RKO (cell line): Measurements from ENCODE around the gene VAT1.
"Not testable (repeated sequence)": the region's sequence is repeated elsewhere in the genome, so short reads cannot be mapped to it uniquely, and the experiment has no call there.

Source experiments
- DNase-seq: peaks from one replicate; pipeline ENCODE4 v3.0.0-alpha.2; 2016; ENCODE audit warnings: low spot score

The VAT1 gene

DNA sequence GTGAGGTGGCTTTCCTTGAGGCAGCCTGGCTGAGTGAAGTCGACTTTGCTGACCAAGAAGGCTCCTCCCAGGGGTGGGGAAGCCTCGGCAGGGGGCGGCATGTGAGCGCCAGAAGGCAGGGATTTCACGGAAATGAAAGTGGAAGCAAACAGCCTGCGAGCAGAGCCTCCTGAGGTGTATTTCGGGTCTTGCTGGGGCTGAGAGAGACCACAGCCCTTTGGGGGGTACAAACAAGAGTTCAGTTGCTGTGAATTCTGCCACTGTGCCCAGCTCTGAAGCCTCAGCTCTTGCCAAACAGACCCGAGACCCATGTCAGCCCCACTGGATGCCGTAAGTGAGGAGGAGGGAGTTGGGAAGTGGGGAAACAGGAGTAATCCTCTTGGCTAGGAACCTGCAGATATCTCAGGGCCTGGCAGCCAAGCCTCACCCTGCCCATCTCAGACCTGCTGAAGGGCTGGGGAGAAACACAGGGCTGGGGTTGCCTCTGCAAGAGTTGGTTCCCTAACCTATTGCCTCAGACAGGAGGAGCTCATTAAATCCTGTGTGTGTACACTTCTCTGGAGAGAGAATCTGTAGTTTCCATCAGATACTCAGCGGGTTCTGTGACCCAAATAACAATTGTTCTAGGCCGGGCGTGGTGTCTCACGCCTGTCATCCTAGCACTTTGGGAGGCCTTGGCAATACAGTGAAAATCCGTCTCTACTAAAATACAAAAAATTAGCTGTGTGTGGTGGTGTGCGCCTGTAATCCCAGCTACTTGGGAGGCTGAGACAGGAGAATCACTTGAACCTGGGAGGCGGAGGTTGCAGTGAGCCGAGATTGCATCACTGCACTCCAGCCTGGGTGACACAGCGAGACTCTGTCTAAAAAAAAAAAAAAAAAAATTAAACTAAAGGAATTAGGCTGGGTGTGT lies 15.3 kb downstream of the VAT1 start, which contains the start of gene IFI35:
TSS of gene IFI35 (plus strand) at position 146 of the 913 bp plus-strand sequence. CDS start at position 310, 164 bp downstream.
- DNase-seq: peak; percentile 90

DNA sequence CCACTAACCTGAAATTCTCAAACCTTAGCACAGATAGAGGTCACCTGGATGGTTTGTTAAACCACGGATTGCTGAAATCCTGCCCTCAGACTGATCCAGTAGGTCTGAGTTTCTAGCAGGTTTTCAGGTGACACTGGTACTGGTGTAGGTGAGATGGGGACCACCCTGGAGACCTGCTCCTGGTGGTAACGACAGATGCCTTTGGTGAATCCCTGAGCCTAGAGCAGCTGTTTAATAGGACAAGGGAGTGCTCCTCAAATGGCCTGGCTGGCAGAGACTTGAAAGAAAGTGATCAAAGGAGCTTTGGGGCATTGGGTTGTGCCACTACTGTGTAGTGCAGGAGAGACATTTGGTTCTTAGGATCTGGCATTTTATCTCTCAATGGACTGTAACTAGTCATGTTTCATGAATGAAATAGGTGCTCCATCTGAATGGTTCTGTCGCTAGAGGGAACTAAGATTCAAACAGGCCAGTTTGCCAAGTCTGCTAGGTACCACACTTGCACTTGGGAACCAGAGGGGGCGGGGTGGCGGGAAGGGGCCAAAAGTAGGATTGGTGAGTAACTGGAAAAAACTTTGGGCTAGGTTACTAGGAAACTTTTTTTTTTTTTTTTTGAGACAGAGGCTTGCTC lies 18.5 kb downstream of the VAT1 start:
- DNase-seq: peak; percentile 91

DNA sequence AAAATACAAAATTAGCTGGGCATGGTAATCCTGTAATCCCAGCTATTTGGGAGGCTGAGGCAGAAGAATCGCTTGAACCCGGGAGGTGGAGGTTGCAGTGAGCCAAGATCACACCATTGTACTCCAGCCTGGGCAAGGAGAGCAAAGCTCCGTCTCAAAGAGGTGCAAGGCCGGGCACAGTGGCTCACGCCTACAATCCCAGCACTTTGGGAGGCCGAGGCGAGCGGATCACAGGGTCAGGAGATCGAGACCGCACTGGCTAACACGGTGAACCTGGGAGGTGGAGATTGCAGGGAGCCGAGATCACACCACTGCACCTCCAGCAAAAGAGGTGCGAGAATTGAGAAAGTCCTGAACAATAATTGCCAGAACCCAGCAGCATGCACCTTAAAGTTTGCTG lies 21.3 kb downstream of the VAT1 start:
- DNase-seq: not testable (repeated sequence)

DNA sequence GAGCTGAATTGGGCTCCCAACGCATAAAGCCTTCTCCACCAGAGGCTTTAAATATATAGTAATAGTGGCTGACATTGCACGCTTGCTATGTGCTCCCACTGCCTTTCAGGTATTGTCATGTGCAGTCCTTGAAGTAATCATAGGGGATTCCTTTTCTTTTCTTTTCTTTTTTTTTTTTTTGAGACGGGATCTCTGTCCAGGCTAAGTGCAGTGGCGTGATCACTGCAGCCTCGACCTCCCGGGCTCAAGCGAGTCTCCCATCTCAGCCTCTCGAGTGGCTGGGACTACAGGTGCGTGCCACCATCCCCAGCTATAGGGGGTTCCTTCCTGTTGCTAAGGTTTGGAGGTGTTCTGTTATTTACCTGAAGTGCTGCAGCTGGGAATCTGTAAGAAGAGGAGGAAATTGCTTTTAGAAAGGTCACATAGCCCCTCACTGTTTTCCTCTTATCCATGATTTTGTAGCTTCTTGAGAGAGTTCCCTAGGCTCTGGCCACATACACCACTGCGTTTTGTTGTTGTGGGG lies 23.1 kb downstream of the VAT1 start:
- DNase-seq: no peak

DNA sequence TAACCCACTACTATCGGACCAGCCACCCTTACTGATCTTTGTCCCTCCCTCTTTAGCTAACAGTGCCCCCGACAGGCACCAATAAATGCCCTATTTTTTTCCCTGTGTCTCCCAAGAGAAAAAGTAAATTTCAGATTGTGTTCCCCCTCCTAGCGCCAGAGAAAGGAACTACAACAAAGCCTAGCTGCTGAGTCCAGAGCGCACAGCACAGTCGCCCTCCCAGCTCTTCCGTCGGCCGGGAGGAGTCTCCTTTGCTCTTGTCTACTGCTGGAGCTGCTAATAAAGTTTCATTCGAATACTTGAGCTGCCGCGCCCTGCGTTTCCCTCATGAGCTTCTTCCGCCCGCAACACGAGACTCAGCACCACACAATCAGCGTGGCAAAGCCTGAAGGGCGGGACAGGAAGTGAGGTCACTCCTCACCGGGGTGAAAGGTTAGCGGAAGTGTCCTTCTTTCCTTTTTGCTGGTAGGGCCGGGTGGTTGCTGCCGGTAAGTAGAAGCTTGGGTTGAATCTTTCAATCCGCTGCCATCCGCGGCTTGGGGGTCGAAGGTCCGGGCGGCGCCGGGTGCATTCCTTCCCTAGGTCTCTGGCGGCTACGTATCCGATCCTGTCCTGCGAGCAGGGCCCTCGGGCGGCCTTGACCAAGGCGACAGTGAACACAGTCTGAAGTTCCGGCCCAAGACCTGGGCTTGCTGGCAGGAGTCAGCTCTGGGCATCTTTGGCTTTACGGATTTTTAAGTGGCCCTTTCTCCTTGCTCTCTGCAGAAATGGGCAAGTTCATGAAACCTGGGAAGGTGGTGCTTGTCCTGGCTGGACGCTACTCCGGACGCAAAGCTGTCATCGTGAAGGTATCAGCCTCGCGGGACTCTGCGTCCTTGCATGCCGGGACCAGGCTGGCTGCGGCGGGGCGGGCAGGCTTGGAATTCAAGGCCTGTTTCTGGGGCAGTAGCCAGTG lies 23.9 kb downstream of the VAT1 start, which contains the start of gene RPL27:
TSS of gene RPL27 (plus strand) at position 436 of the 955 bp plus-strand sequence. CDS start at position 768, 332 bp downstream.
- DNase-seq: peak; percentile 100

DNA sequence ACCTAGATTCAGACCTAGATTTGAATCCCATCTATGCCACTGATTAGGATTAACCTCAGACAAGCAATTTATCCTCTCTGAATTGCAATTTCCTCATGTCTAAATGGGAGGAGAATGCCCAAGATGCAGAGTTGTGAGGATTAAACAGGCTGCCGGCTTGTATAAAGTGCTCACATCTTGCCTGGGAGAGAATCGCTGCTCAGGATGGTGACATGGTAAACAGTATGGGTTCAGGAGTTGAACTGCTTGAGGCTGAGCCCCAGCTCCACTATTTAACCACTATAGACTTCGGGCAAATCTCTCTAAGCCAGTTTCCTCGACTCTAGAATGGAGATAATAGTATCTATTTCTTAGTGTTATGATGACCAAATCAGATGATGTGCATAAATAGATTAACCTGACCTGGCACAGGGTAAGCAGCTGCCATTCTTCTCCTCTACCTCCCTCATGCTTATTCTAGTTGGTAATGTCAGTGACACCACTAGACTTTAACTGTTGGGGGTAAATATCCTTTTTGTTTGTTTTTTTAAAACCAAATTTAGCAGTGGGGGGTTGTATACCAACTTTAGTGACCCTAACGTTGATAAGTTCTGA lies 24.7 kb downstream of the VAT1 start:
- DNase-seq: peak; percentile 34

DNA sequence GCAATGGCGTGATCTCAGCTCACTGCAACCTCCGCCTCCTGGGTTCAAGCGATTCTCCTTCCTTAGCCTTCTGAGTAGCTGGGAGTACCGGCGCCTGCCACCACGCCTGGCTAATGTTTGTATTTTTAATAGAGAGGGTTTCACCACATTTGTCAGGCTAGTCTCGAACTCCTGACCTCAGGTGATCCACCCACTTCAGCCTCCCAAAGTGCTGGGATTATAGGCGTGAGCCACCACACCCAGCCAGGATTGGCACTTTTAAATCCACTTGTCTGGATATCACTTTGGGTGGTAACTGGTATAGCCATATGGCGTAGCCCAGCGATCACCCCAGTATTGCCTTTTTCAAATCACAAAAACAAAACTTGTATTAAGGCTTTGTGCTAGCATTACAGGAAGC lies 28.3 kb downstream of the VAT1 start:
- DNase-seq: not testable (repeated sequence)

DNA sequence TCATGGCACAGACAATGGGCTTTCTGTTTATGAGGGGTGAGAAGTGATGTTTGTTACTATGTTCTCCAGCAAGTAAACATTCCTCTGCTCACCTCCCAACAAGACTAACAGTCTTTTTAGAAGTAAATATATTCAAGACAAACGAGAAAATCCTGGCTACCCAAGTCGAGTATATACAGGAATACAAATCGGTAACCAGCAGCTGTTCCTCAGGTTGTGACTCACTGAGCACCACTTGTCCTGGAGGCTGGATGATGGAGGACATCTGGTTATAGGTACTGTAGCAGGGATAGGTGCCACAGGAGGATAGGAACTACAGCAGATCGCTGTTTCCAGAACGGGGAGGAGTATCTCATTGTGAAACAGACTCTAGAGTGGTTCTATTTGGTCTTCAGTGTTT lies 29.3 kb downstream of the VAT1 start:
- no peak for DNase-seq

DNA sequence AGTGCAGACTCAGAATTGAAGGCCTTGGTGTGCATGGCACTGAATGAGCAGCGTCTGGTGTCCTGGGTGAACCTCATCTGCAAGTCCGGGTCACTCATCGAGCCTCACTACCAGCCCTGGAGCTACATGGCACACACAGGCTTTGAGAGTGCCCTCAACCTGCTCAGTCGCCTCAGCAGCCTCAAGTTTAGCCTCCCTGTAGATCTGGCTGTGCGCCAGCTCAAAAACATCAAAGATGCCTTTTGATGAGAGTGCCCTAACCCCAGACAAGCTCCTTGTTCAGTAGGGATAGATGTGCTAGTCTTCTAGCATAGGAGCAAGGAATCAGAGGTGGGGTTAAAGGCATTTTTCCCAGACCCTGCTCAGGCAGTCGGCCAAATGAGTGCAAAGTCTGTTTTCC lies 30.7 kb downstream of the VAT1 start:
- DNase-seq: no peak

DNA sequence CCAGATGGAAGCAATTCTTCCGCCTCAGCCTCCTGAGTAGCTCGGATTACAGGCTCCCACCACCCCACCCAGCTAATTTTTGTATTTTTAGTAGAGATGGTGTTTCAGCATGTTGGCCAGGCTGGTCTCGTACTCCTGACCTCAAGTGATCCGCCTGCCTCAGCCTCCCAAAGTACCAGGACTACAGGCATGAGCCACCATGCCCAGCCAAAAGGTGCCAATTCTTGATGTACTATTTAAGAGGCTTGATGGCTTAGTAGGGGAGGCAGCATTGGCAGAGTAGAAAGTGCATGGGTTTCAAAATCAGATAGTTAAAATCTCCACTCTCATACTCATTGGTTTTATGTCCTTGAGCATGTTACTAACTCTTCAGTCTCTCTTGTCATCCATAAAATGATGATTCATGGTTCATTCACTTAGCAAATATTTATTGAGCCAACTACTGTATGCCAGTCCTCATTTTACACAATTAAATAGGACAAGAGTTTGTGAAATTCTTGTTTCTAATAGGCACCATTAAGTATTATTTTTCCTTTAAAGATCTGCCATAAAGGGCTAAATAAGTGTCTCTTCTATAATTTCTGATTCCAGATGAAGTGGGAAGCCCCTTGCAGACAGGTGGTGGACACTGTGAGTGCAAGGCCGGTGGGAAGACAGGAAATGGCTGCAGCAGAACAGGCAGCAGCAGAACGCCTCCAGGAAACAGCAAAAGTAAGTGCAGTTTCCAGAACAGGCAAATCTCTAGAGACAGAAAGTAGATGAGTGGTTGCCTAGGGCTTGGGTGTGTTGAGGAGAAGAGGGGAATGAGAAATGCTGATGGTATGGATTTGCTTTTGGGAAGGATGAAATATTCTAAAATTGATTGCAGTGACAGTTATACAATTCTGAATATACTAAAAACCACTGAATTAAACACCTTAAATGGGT lies 32.2 kb downstream of the VAT1 start:
- peak; percentile 49 for DNase-seq

DNA sequence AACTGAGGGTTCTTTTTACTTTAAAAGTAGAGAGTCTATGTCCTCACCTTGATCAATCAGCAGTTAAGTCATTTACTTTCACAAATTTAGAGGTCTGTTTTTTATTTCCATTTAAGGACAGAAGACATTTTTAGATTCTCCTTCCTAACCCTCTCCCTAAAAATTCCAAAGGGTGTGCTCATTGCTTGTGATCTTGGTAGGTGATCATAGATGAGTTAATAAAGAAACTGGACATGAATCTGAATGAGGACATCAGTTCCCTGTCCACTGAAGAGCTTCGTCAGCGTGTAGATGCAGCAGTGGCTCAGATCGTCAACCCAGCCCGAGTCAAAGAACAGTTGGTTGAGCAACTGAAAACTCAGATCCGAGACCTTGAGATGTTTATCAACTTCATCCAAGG lies 33.0 kb downstream of the VAT1 start:
- DNase-seq: no peak

DNA sequence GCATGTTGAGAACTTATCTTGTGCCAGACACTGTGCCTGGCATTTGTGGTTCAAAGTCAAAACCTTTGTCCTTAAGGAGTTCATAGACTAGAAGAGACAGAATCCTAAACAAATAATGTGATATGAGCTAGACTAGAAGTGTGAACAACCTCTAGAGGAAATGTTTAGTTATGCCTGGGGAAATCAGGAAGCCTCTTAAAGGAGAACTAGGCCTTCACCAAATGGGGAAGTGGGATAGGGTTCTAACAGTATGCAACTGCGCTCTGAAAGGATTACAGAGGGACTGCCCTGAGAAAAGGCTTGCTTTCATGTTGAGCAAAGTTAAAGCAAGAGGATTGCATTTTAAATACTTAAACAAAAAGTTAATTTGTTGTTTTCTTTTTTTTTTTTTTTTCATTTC lies 37.0 kb downstream of the VAT1 start:
- no peak for DNase-seq

DNA sequence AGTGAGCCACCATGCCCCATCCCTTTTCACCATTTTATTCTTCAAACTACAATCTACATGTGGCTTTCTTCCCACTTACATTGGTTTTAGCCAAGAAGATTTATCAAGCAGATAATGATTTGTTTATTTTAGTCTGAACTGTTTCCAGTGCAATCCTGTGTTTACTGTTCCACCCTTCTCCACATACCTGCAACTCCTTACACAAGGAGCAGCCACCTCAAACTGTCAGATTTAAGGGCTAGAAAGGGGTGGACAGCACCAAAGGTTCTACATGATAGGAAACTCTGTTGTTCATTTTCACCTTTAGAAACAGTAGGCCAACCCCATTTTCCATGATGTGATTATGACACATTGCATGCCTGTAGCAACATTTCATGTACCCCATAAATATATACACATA lies 39.9 kb downstream of the VAT1 start:
- no peak for DNase-seq

DNA sequence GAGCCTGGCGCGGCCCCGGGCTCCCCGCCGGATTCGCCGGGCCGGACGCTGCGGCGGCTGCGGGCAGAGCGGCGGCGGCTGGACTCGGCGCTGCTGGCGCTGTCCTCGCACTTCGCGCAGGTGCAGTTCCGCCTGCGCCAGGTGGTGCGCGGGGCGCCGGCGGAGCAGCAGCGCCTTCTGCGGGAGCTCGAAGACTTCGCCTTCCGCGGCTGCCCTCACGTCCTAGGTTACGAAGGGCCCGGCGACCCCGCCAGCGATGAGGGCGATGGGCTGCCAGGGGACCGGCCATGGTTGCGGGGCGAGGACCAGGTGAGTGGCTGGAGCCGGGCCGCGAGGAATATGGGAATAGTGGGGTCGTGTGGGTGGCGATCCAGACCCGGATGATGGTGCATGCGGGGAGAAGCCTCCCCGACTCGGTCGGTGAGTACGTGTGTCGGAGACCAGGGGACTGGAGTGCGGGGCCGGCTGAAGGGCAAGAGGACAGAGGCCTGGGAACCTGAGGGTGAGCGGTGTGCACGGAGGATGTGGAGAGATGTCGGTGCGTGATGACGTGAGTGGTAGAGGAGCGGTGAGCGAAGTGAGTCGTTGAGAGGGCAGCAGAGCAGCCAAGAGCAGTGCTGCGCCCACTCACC lies 41.3 kb downstream of the VAT1 start:
- peak; percentile 75 for DNase-seq

DNA sequence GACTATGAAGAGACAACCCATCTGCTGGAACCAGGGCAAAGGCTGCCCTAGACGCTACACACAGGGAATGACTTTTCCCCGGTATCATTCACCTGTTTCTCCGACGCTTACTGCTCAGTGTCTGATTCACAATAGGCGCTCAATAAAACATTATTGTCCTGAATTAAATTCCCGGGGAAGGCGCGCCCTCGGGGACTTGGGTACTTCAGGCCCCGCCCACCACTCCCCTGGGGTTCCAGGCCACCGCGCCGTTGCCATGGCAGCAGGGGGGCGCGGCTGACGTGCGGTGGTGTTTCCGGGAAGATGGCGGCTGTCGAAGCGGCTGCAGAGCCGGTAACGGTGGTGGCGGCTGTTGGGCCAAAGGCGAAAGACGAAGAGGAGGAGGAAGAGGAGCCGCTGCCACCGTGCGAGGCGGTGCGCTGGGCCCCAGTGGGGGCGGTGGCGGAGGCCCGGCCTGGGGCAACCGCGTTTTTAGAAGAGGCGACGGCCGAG lies 41.9 kb downstream of the VAT1 start, which contains the start of gene RUNDC1:
TSS of gene RUNDC1 (plus strand) at position 292 of the 492 bp plus-strand sequence. CDS start at position 304, 12 bp downstream.
- DNase-seq: peak; percentile 87

DNA sequence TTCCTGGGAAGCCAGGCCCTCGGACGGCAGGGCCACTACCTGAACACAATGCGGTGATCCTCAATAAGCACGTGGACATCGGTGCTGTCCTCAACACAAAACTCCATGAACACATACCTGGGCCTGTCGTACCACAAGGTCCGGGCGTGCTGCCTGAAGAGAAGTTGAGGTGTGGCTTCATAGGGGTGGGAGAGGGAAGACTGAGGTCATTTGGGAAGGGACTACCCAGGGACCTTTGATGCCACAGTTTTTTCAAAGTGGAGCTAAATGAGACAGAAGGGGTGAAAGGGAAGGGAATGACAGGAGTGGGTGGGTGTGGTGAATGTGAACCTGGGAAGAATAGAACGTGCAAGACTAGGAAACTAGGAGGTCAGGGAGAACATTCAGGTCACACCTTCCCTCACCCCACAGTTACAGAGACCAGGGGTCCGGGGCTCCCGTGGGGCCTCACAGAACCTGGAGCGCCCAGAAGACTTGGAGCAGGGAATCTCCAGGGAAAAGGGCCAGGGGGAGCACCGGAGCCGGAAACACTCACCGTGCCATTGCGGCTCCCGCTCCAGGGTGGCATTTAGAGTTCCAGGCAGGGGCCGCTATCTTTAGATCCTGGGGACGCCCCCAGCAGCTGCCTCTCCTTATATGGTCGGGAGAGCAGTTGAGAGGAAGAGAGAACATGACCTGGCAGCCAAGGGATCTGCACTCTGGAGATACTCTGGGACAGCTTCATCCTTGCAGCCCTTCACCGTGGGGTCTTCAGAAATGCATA lies 42.5 kb downstream of the VAT1 start, which contains the start of gene PTGES3L:
TSS of gene PTGES3L (minus strand) at position 570 of the 763 bp plus-strand sequence. CDS start at position 543, 27 bp downstream.
- peak; percentile 75 for DNase-seq

DNA sequence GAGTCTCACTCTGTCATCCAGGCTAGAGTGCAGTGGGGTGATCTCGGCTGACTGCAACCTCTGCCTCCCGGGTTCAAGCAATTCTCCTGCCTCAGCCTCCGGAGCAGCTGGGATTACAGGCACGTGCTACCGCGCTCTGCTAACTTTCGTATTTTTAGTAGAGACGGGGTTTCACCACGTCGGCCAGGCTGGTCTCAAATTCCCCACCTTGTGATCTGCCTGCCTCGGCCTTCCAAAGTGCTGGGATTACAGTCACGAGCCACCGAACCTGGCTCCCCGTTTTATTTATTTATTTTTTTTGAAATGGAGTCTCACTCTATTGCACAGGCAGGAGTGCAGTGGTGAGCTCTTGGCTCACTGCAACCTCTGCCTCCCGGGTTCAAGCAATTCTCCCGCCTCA lies 46.5 kb downstream of the VAT1 start:
- not testable (repeated sequence) for DNase-seq

DNA sequence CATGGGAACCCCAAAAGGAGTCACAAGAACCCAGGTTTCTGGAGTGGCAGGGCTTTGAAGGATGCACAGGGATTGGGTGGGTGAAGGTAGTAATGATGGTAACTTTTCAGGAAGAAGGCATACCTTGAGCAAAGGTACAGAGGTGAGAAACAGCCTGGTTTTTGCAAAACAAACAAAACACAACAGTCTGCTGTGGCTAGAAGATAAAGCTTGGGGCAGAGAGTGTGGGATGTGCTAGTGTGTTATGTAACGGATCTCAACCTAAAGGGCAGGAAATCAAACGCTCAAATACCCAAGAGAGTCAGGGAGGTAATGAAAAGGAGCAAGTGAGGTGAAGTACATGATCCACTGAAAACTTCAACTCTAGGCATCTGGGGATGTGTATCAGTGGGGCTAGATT lies 46.9 kb downstream of the VAT1 start:
- DNase-seq: no peak
